Trophoblast cell (in vitro differentiated cells and primary cell): Measurements from ENCODE around the gene POU2AF2.

Source experiments
- DNase-seq, 2 donors: peaks; one replicate each; pipeline ENCODE4 v3.0.0-alpha.2; 2016
- H2AFZ ChIP-seq: 2 replicates; pipeline ENCODE4 v1.6.1; 2013; ENCODE audit warnings: low read length, moderate library complexity, mild to moderate bottlenecking; ENCODE audit not compliant: insufficient read depth, poor library complexity
- H2AK5ac ChIP-seq: 2 replicates; pipeline ENCODE4 v1.6.1; 2013; ENCODE audit warnings: mild to moderate bottlenecking, low read length
- H2BK120ac ChIP-seq: 2 replicates; pipeline ENCODE4 v1.6.1; 2013; ENCODE audit warnings: low read length, mild to moderate bottlenecking, moderate library complexity; ENCODE audit not compliant: insufficient read depth, poor library complexity
- H2BK12ac ChIP-seq: 2 replicates; pipeline ENCODE4 v1.6.1; 2013; ENCODE audit warnings: mild to moderate bottlenecking, low read length, moderate library complexity
- H2BK5ac ChIP-seq: 2 replicates; pipeline ENCODE4 v1.6.1; 2013; ENCODE audit warnings: low read length, low read depth, moderate library complexity, mild to moderate bottlenecking; ENCODE audit not compliant: poor library complexity
- H3K14ac ChIP-seq: 2 replicates; pipeline ENCODE4 v1.6.1; 2013; ENCODE audit warnings: mild to moderate bottlenecking, low read length
- H3K18ac ChIP-seq: 2 replicates; pipeline ENCODE4 v1.6.1; 2013; ENCODE audit warnings: mild to moderate bottlenecking, low read length
- H3K23ac ChIP-seq: 2 replicates; pipeline ENCODE4 v1.6.1; 2013; ENCODE audit warnings: low read length
- H3K27ac ChIP-seq: 2 replicates; pipeline ENCODE4 v1.5.1; 2013; ENCODE audit warnings: low read depth, mild to moderate bottlenecking, inconsistent platforms, low read length, moderate library complexity
- H3K27me3 ChIP-seq: 2 replicates; pipeline ENCODE4 v1.6.1; 2013; ENCODE audit warnings: inconsistent platforms, mild to moderate bottlenecking, low read length, moderate library complexity; ENCODE audit not compliant: insufficient read depth
- H3K36me3 ChIP-seq, 2 experiments: 1 replicate in 1 of 2; 2 replicates in 1 of 2; pipeline ENCODE4 v1.6.1; 2013; ENCODE audit warnings: low read length in 2 of 2, mild to moderate bottlenecking in 2 of 2, moderate library complexity in 1 of 2; ENCODE audit not compliant: insufficient read depth in 2 of 2, control insufficient read depth in 1 of 2
- H3K4ac ChIP-seq: 2 replicates; pipeline ENCODE4 v1.6.1; 2013; ENCODE audit warnings: low read depth, mild to moderate bottlenecking, low read length, moderate library complexity
- H3K4me1 ChIP-seq, 2 experiments: 1 replicate in 1 of 2; 2 replicates in 1 of 2; pipeline ENCODE4 v1.6.1; 2013; ENCODE audit warnings: low read length in 2 of 2, mild to moderate bottlenecking in 2 of 2, moderate library complexity in 1 of 2; ENCODE audit not compliant: insufficient read depth in 2 of 2, control insufficient read depth in 1 of 2
- H3K4me2 ChIP-seq: 2 replicates; pipeline ENCODE4 v1.6.1; 2013; ENCODE audit warnings: inconsistent platforms, mild to moderate bottlenecking, low read length, moderate library complexity
- H3K4me3 ChIP-seq: 2 replicates; pipeline ENCODE4 v1.5.1; 2013; ENCODE audit warnings: mild to moderate bottlenecking, low read depth, low read length, inconsistent platforms
- H3K79me1 ChIP-seq: one replicate; pipeline ENCODE4 v1.6.1; 2013; ENCODE audit warnings: low read length
- H3K79me2 ChIP-seq: 2 replicates; pipeline ENCODE4 v1.6.1; 2013; ENCODE audit warnings: low read length, mild to moderate bottlenecking; ENCODE audit not compliant: control insufficient read depth, insufficient read depth, poor library complexity
- H3K9ac ChIP-seq: 2 replicates; pipeline ENCODE4 v1.6.1; 2013; ENCODE audit warnings: mild to moderate bottlenecking, low read length
- H3K9me3 ChIP-seq: 2 replicates; pipeline ENCODE4 v1.6.1; 2013; ENCODE audit warnings: low read depth, mild to moderate bottlenecking, control low read depth, inconsistent platforms, low read length; ENCODE audit not compliant: insufficient read depth
- H4K12ac ChIP-seq: 2 replicates; pipeline ENCODE4 v1.6.1; 2013; ENCODE audit warnings: low read depth, mild to moderate bottlenecking, low read length, moderate library complexity
- H4K8ac ChIP-seq: 2 replicates; pipeline ENCODE4 v1.6.1; 2013; ENCODE audit warnings: low read depth, mild to moderate bottlenecking, low read length, moderate library complexity
- H4K91ac ChIP-seq: one replicate; pipeline ENCODE4 v1.6.1; 2013; ENCODE audit warnings: low read depth, mild to moderate bottlenecking, low read length, moderate library complexity
- WGBS: extraction: QIAGEN DNeasy Blood & Tissue Kit; methylation state at CpG from one replicate; pipeline ENCODE4 v1.1.7; 2013; ENCODE audit warnings: missing lambda C conversion rate; ENCODE audit not compliant: insufficient read length, insufficient coverage; ENCODE audit errors: extremely low coverage; 5-methylcytosine and 5-hydroxymethylcytosine counted together

Gene POU2AF2

DNA sequence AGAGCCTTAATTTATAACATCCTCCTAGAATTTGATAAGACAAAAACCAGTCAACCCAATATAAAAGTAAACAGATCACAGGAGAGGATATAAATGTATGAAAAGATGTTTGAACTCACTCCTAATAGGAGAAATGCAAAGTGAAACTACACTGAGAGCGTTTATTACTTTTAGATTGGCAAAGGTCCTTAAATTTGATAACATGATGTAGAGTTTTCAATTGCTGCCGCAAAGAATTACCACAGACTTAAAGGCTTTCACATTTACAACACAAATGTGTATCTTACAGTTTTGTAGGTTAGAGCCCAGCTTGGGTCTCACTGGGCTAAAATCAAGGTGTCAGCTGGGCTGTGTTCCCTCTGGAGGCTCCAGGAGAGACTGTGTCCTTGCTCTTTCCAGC is 9.1 kb upstream of the POU2AF2 start:
- WGBS, result no CpG with 5 or more reads among the region's 2 CpGs

DNA sequence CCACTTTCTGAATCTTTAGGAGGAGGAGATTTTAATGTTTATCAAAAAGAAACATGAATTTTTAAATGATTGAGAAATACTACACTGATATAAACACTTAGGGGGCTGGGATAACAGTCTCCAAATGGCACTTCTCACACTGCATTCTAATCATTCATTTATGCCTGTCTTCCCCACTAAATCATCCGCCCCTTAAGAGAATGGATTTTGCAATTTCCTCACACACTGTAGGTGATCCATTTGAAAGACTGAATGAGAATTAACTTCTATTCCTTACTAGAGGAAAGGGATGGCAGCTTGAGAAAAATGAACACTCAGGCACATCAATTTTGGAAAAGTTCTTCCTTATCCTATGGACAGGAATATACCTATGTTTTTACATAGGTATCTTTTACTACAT is 7.6 kb upstream of the POU2AF2 start:
- no peak for DNase-seq
- H4K12ac ChIP-seq, result no peak overlapping the region
- H4K8ac ChIP-seq, result no peak overlapping the region
- no peak overlapping the region for H2BK12ac ChIP-seq
- no peaks in the 10 kb centered on the region for H3K79me2 ChIP-seq
- no peaks in the 10 kb centered on the region for H3K9me3 ChIP-seq
- H3K27me3 ChIP-seq, result peaks cover 3% of the 10 kb centered on the region
- H3K4me3 ChIP-seq, result no peak overlapping the region
- H3K4ac ChIP-seq, result no peak overlapping the region
- H3K18ac ChIP-seq, result no peak overlapping the region
- H2AFZ ChIP-seq, result no peak overlapping the region
- H3K9ac ChIP-seq, result no peak overlapping the region
- no peak overlapping the region for H3K14ac ChIP-seq
- no peaks in the 10 kb centered on the region for H3K79me1 ChIP-seq
- no peak overlapping the region for H3K27ac ChIP-seq
- H4K91ac ChIP-seq, result no peak overlapping the region
- no peak overlapping the region for H2AK5ac ChIP-seq
- H2BK120ac ChIP-seq, result no peak overlapping the region
- no CpG with 5 or more reads among the region's 1 CpG for WGBS
- H3K23ac ChIP-seq, result no peak overlapping the region
- no peaks in the 10 kb centered on the region for H3K4me1 ChIP-seq
- H3K4me2 ChIP-seq, result no peak overlapping the region
- no peak overlapping the region for H2BK5ac ChIP-seq
- H3K36me3 ChIP-seq, result no peaks in the 10 kb centered on the region

More for the DNA sequence above, 9.1 kb upstream of the POU2AF2 start:
- no peaks in the 10 kb centered on the region for H3K9me3 ChIP-seq
- no peak overlapping the region for H3K4me3 ChIP-seq
- no peak overlapping the region for H3K18ac ChIP-seq
- H4K12ac ChIP-seq, result no peak overlapping the region
- no peak overlapping the region for H2AK5ac ChIP-seq
- H3K4ac ChIP-seq, result no peak overlapping the region
- H3K79me1 ChIP-seq, result no peaks in the 10 kb centered on the region
- no peak overlapping the region for H3K14ac ChIP-seq
- H4K8ac ChIP-seq, result no peak overlapping the region
- no peak overlapping the region for H2AFZ ChIP-seq
- H3K27me3 ChIP-seq, result peaks cover 3% of the 10 kb centered on the region
- no peak overlapping the region for H4K91ac ChIP-seq
- no peaks in the 10 kb centered on the region for H3K36me3 ChIP-seq
- H3K79me2 ChIP-seq, result no peaks in the 10 kb centered on the region
- no peak overlapping the region for H2BK120ac ChIP-seq
- no peak overlapping the region for H2BK5ac ChIP-seq
- H3K9ac ChIP-seq, result no peak overlapping the region
- H2BK12ac ChIP-seq, result no peak overlapping the region
- H3K27ac ChIP-seq, result no peak overlapping the region
- no peak for DNase-seq
- no peak overlapping the region for H3K23ac ChIP-seq
- no peaks in the 10 kb centered on the region for H3K4me1 ChIP-seq
- H3K4me2 ChIP-seq, result no peak overlapping the region

DNA sequence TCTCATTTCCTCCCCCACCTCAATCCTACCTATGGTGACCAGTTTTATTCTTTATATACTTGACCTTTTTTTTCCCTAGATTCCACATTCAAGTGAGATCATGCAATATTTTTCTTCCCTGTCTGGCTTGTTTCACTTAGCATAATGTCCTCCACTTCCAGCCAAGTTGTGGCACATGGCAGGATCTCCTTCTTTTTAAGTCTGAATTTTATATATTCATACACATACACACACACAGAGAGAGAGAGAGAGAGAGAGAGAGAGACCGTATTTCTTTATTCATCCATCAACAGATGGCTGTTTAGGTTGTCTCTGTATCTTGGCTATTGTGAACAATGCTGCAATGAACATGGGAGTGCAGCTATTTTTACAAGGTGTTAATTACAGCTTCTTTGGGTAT is 1.4 kb downstream of the POU2AF2 start:
- no peak overlapping the region for H2AFZ ChIP-seq
- peaks cover 2% of the 10 kb centered on the region for H3K9me3 ChIP-seq
- no peaks in the 10 kb centered on the region for H3K27me3 ChIP-seq
- H3K14ac ChIP-seq, result no peak overlapping the region
- no peak overlapping the region for H2AK5ac ChIP-seq
- H3K4me3 ChIP-seq, result no peak overlapping the region
- H3K23ac ChIP-seq, result no peak overlapping the region
- H3K18ac ChIP-seq, result no peak overlapping the region
- H3K79me2 ChIP-seq, result no peaks in the 10 kb centered on the region
- H3K36me3 ChIP-seq, result no peaks in the 10 kb centered on the region
- H3K79me1 ChIP-seq, result no peaks in the 10 kb centered on the region
- H3K4me1 ChIP-seq, result peaks cover 0 to 2% of the 10 kb centered on the region in 2 experiments
- H4K8ac ChIP-seq, result no peak overlapping the region
- H3K4me2 ChIP-seq, result no peak overlapping the region
- H2BK120ac ChIP-seq, result no peak overlapping the region
- DNase-seq, result no peak
- no peak overlapping the region for H2BK12ac ChIP-seq
- H3K4ac ChIP-seq, result no peak overlapping the region
- H4K12ac ChIP-seq, result no peak overlapping the region
- WGBS, result no CpG with 5 or more reads among the region's 1 CpG
- H2BK5ac ChIP-seq, result no peak overlapping the region
- no peak overlapping the region for H4K91ac ChIP-seq
- no peak overlapping the region for H3K27ac ChIP-seq
- H3K9ac ChIP-seq, result no peak overlapping the region

DNA sequence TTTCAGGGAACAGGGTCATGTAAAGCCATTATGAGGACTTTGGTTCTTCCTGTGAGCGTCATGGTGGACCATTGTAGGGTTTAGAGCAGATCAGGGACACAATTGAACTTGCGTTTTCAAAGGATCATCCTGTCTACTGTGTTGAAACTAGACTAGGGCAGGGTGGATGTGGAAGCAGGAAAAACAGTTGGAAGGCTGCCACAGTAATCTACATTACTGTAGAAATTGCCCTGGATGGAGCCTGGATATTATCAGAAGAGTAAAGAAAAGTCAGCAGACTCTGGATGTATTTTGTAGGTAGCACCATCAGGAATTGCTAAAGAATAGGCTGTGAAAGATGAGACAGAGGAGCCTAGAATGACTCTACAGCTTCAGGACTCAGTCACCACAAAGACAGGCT is 5.4 kb downstream of the POU2AF2 start:
- DNase-seq, result no peak
- no peaks in the 10 kb centered on the region for H3K79me2 ChIP-seq
- H3K4me1 ChIP-seq, result peaks cover 0 to 2% of the 10 kb centered on the region in 2 experiments
- no peak overlapping the region for H2BK12ac ChIP-seq
- no peak overlapping the region for H4K12ac ChIP-seq
- no peak overlapping the region for H4K8ac ChIP-seq
- no peak overlapping the region for H3K23ac ChIP-seq
- no peak overlapping the region for H2BK5ac ChIP-seq
- no peaks in the 10 kb centered on the region for H3K27me3 ChIP-seq
- WGBS, result no CpG with 5 or more reads among the region's 2 CpGs
- no peak overlapping the region for H4K91ac ChIP-seq
- H3K79me1 ChIP-seq, result no peaks in the 10 kb centered on the region
- no peak overlapping the region for H3K18ac ChIP-seq
- no peak overlapping the region for H3K4ac ChIP-seq
- no peak overlapping the region for H3K14ac ChIP-seq
- H2AK5ac ChIP-seq, result no peak overlapping the region
- no peaks in the 10 kb centered on the region for H3K36me3 ChIP-seq
- H3K9ac ChIP-seq, result no peak overlapping the region
- no peak overlapping the region for H2BK120ac ChIP-seq
- no peak overlapping the region for H3K4me2 ChIP-seq
- peaks cover 2% of the 10 kb centered on the region for H3K9me3 ChIP-seq
- no peak overlapping the region for H2AFZ ChIP-seq
- H3K4me3 ChIP-seq, result no peak overlapping the region
- H3K27ac ChIP-seq, result no peak overlapping the region
